Activated CD4-positive, alpha-beta memory T cell treated with anti-CD3 and anti-CD28 coated beads for 36 hours (primary cell): ENCODE results near the gene CDC42EP3. TPM values are rescaled to one million over a fixed set of nuclear protein-coding genes. Genes with fewer than 3 reads are reported as not detected.

Experiments
- CTCF ChIA-PET: fragments of 350-600 bp; sonication (Branson Sonifier 250); formaldehyde crosslinking; loops from one replicate; lab custom pipeline; 2021; ENCODE audit warnings: antibody characterized with exemption, inconsistent platforms; lab: Charles Lee
- POLR2A ChIA-PET: fragments of 350-600 bp; sonication (Branson Sonifier 250); formaldehyde crosslinking; loops from one replicate; lab custom pipeline; 2021; ENCODE audit warnings: antibody characterized with exemption; lab: Charles Lee
- DNase-seq: peaks from one replicate; pipeline ENCODE4 v3.0.0-alpha.2; 2020
- H3K27ac Mint-ChIP-seq: one replicate; pipeline ENCODE4 v1.8.0; 2021; ENCODE audit warnings: mixed read lengths
- H3K27me3 Mint-ChIP-seq: one replicate; pipeline ENCODE4 v1.8.0; 2021; ENCODE audit warnings: mixed read lengths
- H3K36me3 Mint-ChIP-seq: one replicate; pipeline ENCODE4 v1.8.0; 2021; ENCODE audit warnings: mixed read lengths
- H3K4me1 Mint-ChIP-seq: one replicate; pipeline ENCODE4 v1.8.0; 2021; ENCODE audit warnings: low read depth, mixed read lengths
- H3K4me3 Mint-ChIP-seq: one replicate; pipeline ENCODE4 v1.8.0; 2021; ENCODE audit warnings: mild to moderate bottlenecking, mixed read lengths
- H3K9me3 Mint-ChIP-seq: one replicate; pipeline ENCODE4 v1.8.0; 2021; ENCODE audit warnings: mixed read lengths
- intact Hi-C: fragments of 100-400 bp; cut with micrococcal nuclease; formaldehyde crosslinking; loops from one replicate; pipeline ENCODE4 v1.15.1; 2023
- total RNA-seq, 2 experiments: library from RNA; stranded (reverse); gene quantifications; one replicate each; pipeline ENCODE4 v1.2.3, GENCODE V29; 2021

Gene CDC42EP3
- total RNA-seq, 2 experiments from 2014 or later, result 24.0 to 24.8 TPM

DNA sequence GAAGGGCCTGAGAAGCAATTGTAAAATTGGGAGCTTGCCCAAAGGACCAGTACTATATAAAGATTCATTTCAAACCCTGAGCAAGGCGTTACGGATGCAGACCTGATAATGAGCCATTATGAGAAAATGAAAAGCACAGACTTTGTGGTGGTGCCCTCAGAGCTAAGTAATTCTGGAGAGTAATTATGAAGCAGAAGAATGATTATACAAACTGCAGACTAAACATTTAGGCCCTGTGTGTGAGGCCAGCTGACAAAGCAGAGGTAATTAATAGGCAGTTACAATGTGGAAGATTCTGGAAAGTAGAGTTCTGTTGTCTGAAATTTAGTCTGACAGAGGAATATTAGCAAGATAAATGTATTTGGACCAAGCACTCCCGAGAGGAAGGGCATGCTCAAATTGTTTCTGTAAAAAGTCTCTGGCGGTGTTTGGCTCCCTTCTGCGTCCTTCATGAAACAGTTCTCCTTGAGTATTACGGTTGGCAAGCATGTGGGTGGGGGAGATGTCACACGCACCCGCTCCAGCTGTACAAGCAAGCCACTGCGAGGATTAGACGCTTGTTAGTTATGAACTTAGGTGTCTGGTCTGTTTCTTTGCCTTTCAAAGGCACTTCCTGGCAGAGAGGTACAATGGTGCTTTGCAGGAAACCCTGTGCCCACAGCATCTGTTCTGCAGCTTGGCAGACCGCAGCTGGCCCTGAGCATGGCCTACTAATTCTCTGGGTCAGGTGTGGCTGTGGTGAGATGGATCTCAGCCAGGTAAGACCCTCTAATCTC, 45.5 kb downstream of the CDC42EP3 start:
- peaks cover 81% of the 10 kb centered on the region for H3K4me1 Mint-ChIP-seq
- ChIA-PET CTCF (interaction anchor here (0.6 to 2.1 kb wide), 6 partner anchors 22 to 252 kb away, joined by 3 to 13 read pairs (median 5); no protein-coding TSS in a partner anchor), POLR2A (interaction anchor here (0.7 to 3.1 kb wide), 6 partner anchors 8 to 46 kb away, joined by 3 to 20 read pairs (median 6); partner anchors contain the start of gene CDC42EP3)
- intact Hi-C loops, result loop anchor here (2.0 kb wide), 1 partner anchor 59 kb away; no protein-coding TSS in a partner anchor
- H3K4me3 Mint-ChIP-seq, result peak overlapping the region; percentile 51
- H3K9me3 Mint-ChIP-seq, result peaks cover 6% of the 10 kb centered on the region
- H3K36me3 Mint-ChIP-seq, result peaks cover 3% of the 10 kb centered on the region
- peak; percentile 77 for DNase-seq
- H3K27me3 Mint-ChIP-seq, result no peaks in the 10 kb centered on the region
- H3K27ac Mint-ChIP-seq, result peak overlapping the region; percentile 83

DNA sequence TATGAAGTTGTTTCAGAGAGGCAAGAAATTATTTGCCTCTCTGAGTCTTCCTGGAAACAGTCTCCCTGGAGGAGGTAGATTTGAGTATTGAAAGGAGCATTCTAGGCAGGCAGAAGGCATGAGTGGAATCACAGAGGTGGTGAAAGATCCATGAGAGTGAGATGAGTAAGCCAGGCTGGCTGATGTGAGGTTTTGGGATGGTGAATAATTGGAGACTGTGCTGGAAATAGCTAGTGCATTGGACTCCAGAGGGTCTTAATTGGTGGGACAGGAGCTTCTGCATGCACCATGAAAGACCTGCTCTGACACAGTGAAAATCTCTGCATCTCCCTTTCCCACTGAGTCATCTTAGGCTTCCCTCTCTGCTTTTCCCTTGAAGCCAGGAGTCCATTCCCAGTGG, 46.3 kb downstream of the CDC42EP3 start:
- H3K27ac Mint-ChIP-seq, result peak overlapping the region; percentile 83
- H3K27me3 Mint-ChIP-seq, result no peaks in the 10 kb centered on the region
- intact Hi-C loops, result loop anchor here (2.0 kb wide), 1 partner anchor 60 kb away; no protein-coding TSS in a partner anchor
- peaks cover 80% of the 10 kb centered on the region for H3K4me1 Mint-ChIP-seq
- peaks cover 3% of the 10 kb centered on the region for H3K36me3 Mint-ChIP-seq
- H3K4me3 Mint-ChIP-seq, result peak overlapping the region; percentile 17
- peaks cover 6% of the 10 kb centered on the region for H3K9me3 Mint-ChIP-seq
- ChIA-PET CTCF (interaction anchor here (0.6 to 2.1 kb wide), 5 partner anchors 23 to 252 kb away, joined by 3 to 13 read pairs (median 6); no protein-coding TSS in a partner anchor), POLR2A (interaction anchor here (1.1 to 3.1 kb wide), 5 partner anchors 9 to 47 kb away, joined by 3 to 20 read pairs (median 7); partner anchors contain the start of gene CDC42EP3)
- DNase-seq, result no peak

DNA sequence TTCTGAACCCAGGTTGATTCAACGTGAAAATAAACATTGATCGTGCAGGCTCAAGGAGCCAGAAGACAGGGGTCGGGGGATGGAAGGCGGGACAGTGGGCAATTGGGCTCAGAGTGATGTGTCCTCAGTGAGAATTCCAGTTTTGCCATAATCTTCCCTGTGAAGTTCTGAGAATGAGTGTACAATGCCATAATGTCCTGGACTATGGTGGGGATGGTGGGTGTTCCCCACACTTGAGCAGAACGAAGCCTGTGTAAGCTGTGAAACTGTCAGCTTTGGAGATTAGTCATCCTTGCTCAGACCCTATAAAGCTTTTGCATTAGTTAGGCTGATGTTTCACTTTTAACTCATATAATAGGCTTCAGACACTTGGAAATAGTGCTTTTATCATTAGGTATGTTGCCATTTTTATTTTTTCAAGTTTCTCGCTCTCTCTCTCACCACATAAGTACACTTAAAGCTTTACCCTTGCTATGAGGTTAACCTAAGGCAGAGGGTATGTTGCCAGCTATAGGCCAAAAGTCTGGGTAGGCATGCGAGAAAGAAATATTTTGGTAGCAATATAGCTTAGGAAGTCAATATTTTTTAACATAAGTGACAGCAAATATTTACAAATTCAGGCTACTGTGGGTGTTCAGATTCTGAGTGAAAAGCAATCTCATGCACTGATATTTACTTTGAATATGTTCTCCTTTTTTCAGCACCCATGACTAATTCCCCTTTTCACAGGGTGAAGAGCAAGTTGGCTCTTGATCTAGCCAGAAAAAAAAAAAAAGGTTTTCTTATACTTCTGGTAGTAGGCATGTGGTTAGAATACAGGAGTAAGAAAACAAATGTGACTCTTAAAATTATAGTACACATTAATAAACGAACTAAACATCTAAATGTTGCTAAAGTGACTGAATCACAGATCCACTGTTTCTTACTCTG, 47.2 kb downstream of the CDC42EP3 start:
- peak; percentile 50 for DNase-seq
- H3K9me3 Mint-ChIP-seq, result peaks cover 6% of the 10 kb centered on the region
- intact Hi-C loops, result loop anchor here (1.0 to 2.0 kb wide), 5 partner anchors 11 to 61 kb away; no protein-coding TSS in a partner anchor
- CTCF ChIA-PET, result interaction anchor here (0.9 to 1.7 kb wide), 9 partner anchors 21 to 253 kb away, joined by 3 to 7 read pairs (median 4); no protein-coding TSS in a partner anchor
- POLR2A ChIA-PET, result interaction anchor here (0.7 to 3.7 kb wide), 13 partner anchors 8 to 248 kb away, joined by 3 to 20 read pairs (median 4); no protein-coding TSS in a partner anchor
- no peaks in the 10 kb centered on the region for H3K27me3 Mint-ChIP-seq
- H3K4me3 Mint-ChIP-seq, result peak overlapping the region; percentile 45
- H3K27ac Mint-ChIP-seq, result peak overlapping the region; percentile 83
- H3K36me3 Mint-ChIP-seq, result peaks cover 3% of the 10 kb centered on the region
- peaks cover 80% of the 10 kb centered on the region for H3K4me1 Mint-ChIP-seq

DNA sequence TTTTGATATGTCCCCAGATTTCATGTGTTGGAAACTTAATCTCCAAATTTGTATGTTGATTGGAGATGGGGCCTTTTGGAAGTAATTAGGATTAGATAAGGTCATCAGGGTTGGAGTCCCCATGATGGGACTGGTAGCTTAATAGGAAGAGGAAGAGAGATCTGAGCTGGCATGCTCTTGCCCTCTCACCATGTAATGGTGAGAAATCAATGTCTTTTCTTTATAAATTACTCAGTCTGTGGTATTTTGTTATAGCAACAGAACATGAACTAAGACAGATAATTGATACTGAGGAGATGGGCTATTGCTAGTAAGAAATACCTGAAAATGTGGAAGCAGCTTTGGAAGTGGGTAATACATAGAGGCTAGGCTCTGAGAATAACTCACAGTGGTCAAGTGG, 48.0 kb downstream of the CDC42EP3 start:
- POLR2A ChIA-PET, result interaction anchor here (1.0 to 3.7 kb wide), 11 partner anchors 9 to 247 kb away, joined by 3 to 20 read pairs (median 5); no protein-coding TSS in a partner anchor
- no peak for DNase-seq
- peaks cover 78% of the 10 kb centered on the region for H3K4me1 Mint-ChIP-seq
- peaks cover 3% of the 10 kb centered on the region for H3K36me3 Mint-ChIP-seq
- CTCF ChIA-PET, result interaction anchor here (0.9 to 1.7 kb wide), 7 partner anchors 21 to 254 kb away, joined by 3 to 7 read pairs (median 5); no protein-coding TSS in a partner anchor
- H3K9me3 Mint-ChIP-seq, result peaks cover 6% of the 10 kb centered on the region
- intact Hi-C loops, result no loop called here
- peak overlapping the region; percentile 45 for H3K4me3 Mint-ChIP-seq
- H3K27me3 Mint-ChIP-seq, result no peaks in the 10 kb centered on the region
- H3K27ac Mint-ChIP-seq, result peak overlapping the region; percentile 83

DNA sequence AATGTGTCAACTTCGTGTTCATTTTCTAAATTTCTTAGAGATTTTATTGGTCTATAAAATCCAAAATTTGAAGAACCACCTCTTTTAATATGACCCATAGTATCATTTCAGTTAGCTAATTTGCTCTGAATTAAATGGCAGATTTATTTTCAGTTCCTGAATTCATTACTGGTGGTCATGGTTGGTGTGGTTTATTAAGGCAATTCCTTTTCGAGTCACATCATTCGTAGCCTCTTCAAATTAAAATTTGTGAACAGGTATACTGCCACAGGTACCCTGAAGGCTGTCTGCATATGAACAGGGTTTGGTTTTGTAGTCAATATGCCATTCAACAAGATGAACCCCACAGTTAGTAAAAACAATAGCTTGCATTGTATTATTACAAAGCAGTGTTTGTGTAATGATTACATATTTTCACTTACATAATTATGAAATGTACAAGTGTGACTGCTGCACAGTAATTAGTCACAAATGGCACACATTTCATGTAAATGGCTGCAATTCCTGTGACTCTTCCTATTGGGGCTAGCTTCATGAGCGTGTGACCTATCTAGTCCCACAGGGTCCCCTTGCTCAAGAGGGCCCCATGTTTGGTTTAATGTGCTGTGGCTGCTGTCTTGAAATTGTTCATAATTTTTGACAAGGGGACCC, 48.9 kb downstream of the CDC42EP3 start:
- ChIA-PET CTCF (interaction anchor here (1.6 to 1.7 kb wide), 2 partner anchors 33 to 51 kb away, joined by 5 to 6 read pairs; no protein-coding TSS in a partner anchor), POLR2A (interaction anchor here (1.3 to 3.7 kb wide), 6 partner anchors 8 to 246 kb away, joined by 3 to 16 read pairs (median 8); no protein-coding TSS in a partner anchor)
- no peaks in the 10 kb centered on the region for H3K27me3 Mint-ChIP-seq
- H3K36me3 Mint-ChIP-seq, result peaks cover 3% of the 10 kb centered on the region
- peak overlapping the region; percentile 83 for H3K27ac Mint-ChIP-seq
- H3K4me1 Mint-ChIP-seq, result peaks cover 78% of the 10 kb centered on the region
- no peak overlapping the region for H3K4me3 Mint-ChIP-seq
- DNase-seq, result no peak
- intact Hi-C loops, result no loop called here
- peaks cover 6% of the 10 kb centered on the region for H3K9me3 Mint-ChIP-seq

DNA sequence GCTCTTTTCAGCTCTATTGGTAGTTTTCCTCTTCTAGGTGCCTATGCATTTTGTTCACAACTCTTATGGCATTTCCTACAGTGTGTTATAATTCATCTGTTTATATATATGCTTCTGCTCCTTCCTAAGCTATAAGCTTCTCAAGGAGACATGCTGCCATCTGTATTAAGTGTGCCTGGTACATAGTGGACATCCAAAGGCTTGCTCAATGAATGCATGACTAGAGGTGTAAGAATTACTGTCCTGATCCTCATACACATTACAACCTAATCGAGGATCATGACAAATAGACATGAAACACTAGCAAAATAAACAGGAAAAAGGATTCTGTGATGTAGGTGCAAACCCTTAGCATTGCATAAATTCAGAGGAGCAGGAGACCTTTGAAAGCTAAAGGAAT, 50.2 kb downstream of the CDC42EP3 start:
- POLR2A ChIA-PET, result interaction anchor here (0.8 to 3.7 kb wide), 3 partner anchors 21 to 48 kb away, joined by 3 to 16 read pairs (median 4); no protein-coding TSS in a partner anchor
- CTCF ChIA-PET, result interaction anchor here (2.2 to 3.9 kb wide), 3 partner anchors 19 to 256 kb away, joined by 8 to 16 read pairs (median 15); no protein-coding TSS in a partner anchor
- Mint-ChIP-seq H3K27me3 (no peaks in the 10 kb centered on the region), H3K36me3 (peaks cover 3% of the 10 kb centered on the region), H3K4me3 (no peak overlapping the region), H3K4me1 (peaks cover 78% of the 10 kb centered on the region), H3K9me3 (peaks cover 6% of the 10 kb centered on the region), H3K27ac (no peak overlapping the region)
- intact Hi-C loops, result loop anchor here (2.0 kb wide), 1 partner anchor 14 kb away; no protein-coding TSS in a partner anchor
- no peak for DNase-seq

DNA sequence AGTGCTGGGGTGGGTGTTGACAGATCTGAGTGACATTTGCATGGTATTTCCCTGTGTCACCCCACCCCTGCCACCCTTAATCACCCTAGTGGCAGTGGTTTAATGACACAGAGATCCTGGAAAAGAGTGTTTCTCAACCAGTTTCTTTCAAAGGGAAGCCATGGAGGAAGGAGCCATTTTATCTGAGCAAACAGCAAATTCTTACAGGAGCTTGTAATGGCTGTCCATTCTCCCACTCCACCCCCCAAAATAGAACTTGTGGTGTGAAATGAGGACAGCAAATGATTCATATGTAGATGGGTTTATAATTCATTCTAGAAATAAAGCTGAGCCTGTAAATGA, 51.5 kb downstream of the CDC42EP3 start:
- POLR2A ChIA-PET, result no interaction called here

DNA sequence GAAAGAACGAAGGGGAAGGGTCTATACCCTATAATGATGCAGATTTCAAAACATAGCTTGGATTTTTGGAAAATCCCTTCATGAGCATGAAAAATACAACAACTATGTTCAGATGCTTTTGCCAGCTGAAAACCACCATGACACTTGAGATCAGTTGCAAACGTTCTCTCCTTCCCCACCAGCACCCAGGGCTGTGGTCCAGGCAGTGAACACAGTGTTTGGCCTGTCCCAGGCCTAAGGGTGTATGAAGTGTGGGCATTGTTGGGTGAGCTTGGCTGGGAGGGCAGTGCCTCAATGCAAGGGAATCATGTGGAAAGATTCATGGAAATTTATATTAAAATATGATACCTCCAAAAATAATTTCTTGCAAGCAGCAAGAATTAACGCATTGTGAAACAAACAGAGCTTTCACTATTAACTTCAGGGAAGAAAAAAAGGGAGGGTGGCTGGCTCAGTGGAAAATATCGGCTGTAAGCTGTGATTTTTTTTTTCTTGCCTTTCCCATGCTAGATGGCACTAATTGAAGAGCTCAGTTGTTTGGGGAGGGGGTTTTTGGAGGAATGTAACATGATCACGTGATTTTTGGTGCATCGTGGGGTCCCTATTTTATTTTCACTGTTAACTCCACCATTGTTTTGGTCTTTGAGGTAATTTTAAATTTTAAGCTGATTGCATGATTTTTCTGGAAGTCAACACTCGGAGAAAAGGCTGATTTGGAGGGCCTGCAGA, 52.0 kb downstream of the CDC42EP3 start:
- H3K27ac Mint-ChIP-seq, result peak overlapping the region; percentile 4
- ChIA-PET CTCF (interaction anchor here (1.6 to 3.9 kb wide), 4 partner anchors 17 to 258 kb away, joined by 3 to 16 read pairs (median 12); no protein-coding TSS in a partner anchor), POLR2A (no interaction called here)
- H3K4me3 Mint-ChIP-seq, result no peak overlapping the region
- no peaks in the 10 kb centered on the region for H3K27me3 Mint-ChIP-seq
- no peak for DNase-seq
- intact Hi-C loops, result no loop called here
- peaks cover 6% of the 10 kb centered on the region for H3K9me3 Mint-ChIP-seq
- peaks cover 77% of the 10 kb centered on the region for H3K4me1 Mint-ChIP-seq
- peaks cover 3% of the 10 kb centered on the region for H3K36me3 Mint-ChIP-seq

More for the DNA sequence above, 51.5 kb downstream of the CDC42EP3 start:
- peaks cover 78% of the 10 kb centered on the region for H3K4me1 Mint-ChIP-seq
- peaks cover 6% of the 10 kb centered on the region for H3K9me3 Mint-ChIP-seq
- H3K36me3 Mint-ChIP-seq, result peaks cover 3% of the 10 kb centered on the region
- no peak for DNase-seq
- H3K4me3 Mint-ChIP-seq, result no peak overlapping the region
- intact Hi-C loops, result loop anchor here (2.0 kb wide), 1 partner anchor 15 kb away; no protein-coding TSS in a partner anchor
- CTCF ChIA-PET, result interaction anchor here (0.8 to 3.9 kb wide), 5 partner anchors 18 to 257 kb away, joined by 3 to 16 read pairs (median 8); no protein-coding TSS in a partner anchor
- H3K27me3 Mint-ChIP-seq, result no peaks in the 10 kb centered on the region
- H3K27ac Mint-ChIP-seq, result peak overlapping the region; percentile 4

DNA sequence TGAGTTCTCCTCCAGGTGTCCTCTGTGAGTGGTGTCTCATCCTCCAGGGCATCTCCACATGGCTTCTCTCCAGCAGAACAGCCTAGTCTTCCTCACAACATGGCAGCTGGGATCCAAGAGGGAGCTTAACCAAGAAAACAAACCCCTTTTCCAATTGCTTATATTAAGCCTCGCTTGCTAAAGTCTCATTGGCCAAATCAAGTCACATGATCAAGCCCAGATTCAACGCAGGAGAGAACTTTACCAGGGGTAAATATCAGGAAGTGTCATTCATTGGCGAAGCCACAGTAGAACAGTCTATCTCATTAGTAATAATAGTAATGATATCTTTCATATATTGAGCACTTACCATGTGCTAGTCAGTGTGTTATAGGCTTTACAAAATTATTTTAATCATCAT, 53.1 kb downstream of the CDC42EP3 start:
- Mint-ChIP-seq H3K27me3 (no peaks in the 10 kb centered on the region), H3K4me1 (peaks cover 72% of the 10 kb centered on the region), H3K4me3 (no peak overlapping the region), H3K36me3 (peaks cover 3% of the 10 kb centered on the region), H3K9me3 (no peaks in the 10 kb centered on the region), H3K27ac (no peak overlapping the region)
- CTCF ChIA-PET, result interaction anchor here (3.2 to 3.9 kb wide), 2 partner anchors 16 to 259 kb away, joined by 15 to 16 read pairs; no protein-coding TSS in a partner anchor
- intact Hi-C loops, result no loop called here
- POLR2A ChIA-PET, result interaction anchor here (0.6 kb wide), 1 partner anchor 47 kb away, joined by 4 read pairs; no protein-coding TSS in a partner anchor
- no peak for DNase-seq
